Right atrium auricular region (tissue), 2 donors: ENCODE results near the gene TOP2B. TPM values are rescaled to one million over a fixed set of nuclear protein-coding genes. Genes with fewer than 3 reads are reported as not detected.

ENCODE experiments used
- DNase-seq: peaks from one replicate; pipeline ENCODE4 v3.0.0-alpha.2; 2019; ENCODE audit warnings: low spot score
- H3K27ac ChIP-seq, 2 donors: fragments of 200-600 bp; sonication (generic); 1 replicate in 1 of 2; 2 replicates in 1 of 2; pipeline ENCODE4 v1.5.1; 2016 to 2019
- H3K27me3 ChIP-seq, 2 donors: fragments of 200-600 bp; sonication (generic); one replicate each; pipeline versions ENCODE4 v1.5.1 to v1.6.0; 2017 to 2019
- H3K36me3 ChIP-seq: fragments of 200-600 bp; sonication (generic); one replicate; pipeline ENCODE4 v1.5.1; 2016
- H3K4me1 ChIP-seq, 2 donors: fragments of 200-600 bp; sonication (generic); one replicate each; pipeline versions ENCODE4 v1.5.1 to v1.6.0; 2017 to 2019
- H3K4me3 ChIP-seq, 2 donors: fragments of 200-600 bp; sonication (generic); 1 replicate in 1 of 2; 2 replicates in 1 of 2; pipeline ENCODE4 v1.5.1; 2017 to 2019; ENCODE audit warnings: mild to moderate bottlenecking in 1 of 2, moderate library complexity in 1 of 2
- H3K9me3 ChIP-seq, 2 donors: fragments of 200-600 bp; sonication (generic); one replicate each; pipeline ENCODE4 v1.5.1; 2019
- CTCF ChIP-seq, 2 donors: fragments of 200-600 bp; sonication (generic); IDR thresholded peaks; one replicate each; pipeline ENCODE4 v1.5.1; 2019; ENCODE audit warnings: antibody characterized with exemption in 2 of 2
- total RNA-seq, 2 donors: library from RNA; depleted of rRNA; stranded (reverse); fragments of >200 nt; gene quantifications; one replicate each; pipeline ENCODE4 v1.1.0, GENCODE V29; 2016

The TOP2B gene
- total RNA-seq, 2 donors from 2014 or later, result 67.2 to 91.4 TPM

GRCh38 chr3:25665315-25666280 lies 891 bp upstream of the TOP2B start:
- H3K9me3 ChIP-seq, result no peaks in the 10 kb centered on the region
- no peaks in the 10 kb centered on the region for H3K36me3 ChIP-seq
- no peaks in the 10 kb centered on the region for H3K27me3 ChIP-seq
- DNase-seq, result no peak
- no peak for TF ChIP-seq CTCF (IDR thresholded peaks at IDR 0.05)
- peaks cover 0 to 31% of the 10 kb centered on the region in 2 donors for H3K4me1 ChIP-seq
- peak overlapping the region; percentile 79 to 80 for H3K4me3 ChIP-seq
- H3K27ac ChIP-seq, result peak overlapping the region; percentile 93 to 95

GRCh38 chr3:25663869-25664811 lies 567 bp downstream of the TOP2B start:
- H3K27ac ChIP-seq, result peak overlapping the region; percentile 93 to 95
- H3K4me1 ChIP-seq, result peaks cover 0 to 35% of the 10 kb centered on the region in 2 donors
- H3K4me3 ChIP-seq, result peak overlapping the region; percentile 79 to 80
- H3K27me3 ChIP-seq, result no peaks in the 10 kb centered on the region
- TF ChIP-seq CTCF (IDR thresholded peaks at IDR 0.05), result no peak
- DNase-seq, result peak; percentile 80
- no peaks in the 10 kb centered on the region for H3K9me3 ChIP-seq
- no peaks in the 10 kb centered on the region for H3K36me3 ChIP-seq

- Histone ChIP-seq H3K27me3 (no peaks in the 10 kb centered on the region), H3K4me1 (peaks cover 0 to 42% of the 10 kb centered on the region in 2 donors), H3K27ac (peak overlapping the region; percentile 93 to 95), H3K4me3 (peak overlapping the region; percentile 79 to 80), H3K9me3 (no peaks in the 10 kb centered on the region), H3K36me3 (no peaks in the 10 kb centered on the region)
- DNase-seq, result no peak
- TF ChIP-seq CTCF (IDR thresholded peaks at IDR 0.05), result no peak
Observed at GRCh38 chr3:25663347-25663868, 1.3 kb downstream of the TOP2B start.

GRCh38 chr3:25662736-25663320 lies 1.9 kb downstream of the TOP2B start:
- no peaks in the 10 kb centered on the region for H3K27me3 ChIP-seq
- H3K4me1 ChIP-seq, result peaks cover 0 to 42% of the 10 kb centered on the region in 2 donors
- no peaks in the 10 kb centered on the region for H3K9me3 ChIP-seq
- H3K4me3 ChIP-seq, result peak overlapping the region; percentile 79 to 80
- H3K27ac ChIP-seq, result peak overlapping the region; percentile 93 to 95
- no peak for DNase-seq
- H3K36me3 ChIP-seq, result no peaks in the 10 kb centered on the region
- TF ChIP-seq CTCF (IDR thresholded peaks at IDR 0.05), result no peak
